ENCODE measurements around the gene PRPF31.
A peak's percentile ranks its signal among the peaks of the same experiment; 100 is the strongest.
"Not testable (repeated sequence)": the region's sequence is repeated elsewhere in the genome, so short reads cannot be mapped to it uniquely, and the experiment has no call there.

Gene PRPF31

GRCh38 chr19:54168174-54168917, 52.8 kb downstream of the PRPF31 start:
- DNase-seq = peak; percentile 96

GRCh38 chr19:54169149-54169740, 53.7 kb downstream of the PRPF31 start:
- DNase-seq = no peak

GRCh38 chr19:54171736-54172431, 56.3 kb downstream of the PRPF31 start:
- DNase-seq = not testable (repeated sequence)

- peak; percentile 19 for DNase-seq
Observed at GRCh38 chr19:54172471-54173358, 57.2 kb downstream of the PRPF31 start, which contains the start of gene TMC4. Gene TMC4, minus strand, starts transcription at chr19:54173160. Its CDS starts 43 bp downstream, at chr19:54173117.

GRCh38 chr19:54173359-54173699, 57.8 kb downstream of the PRPF31 start:
- DNase-seq = no peak

- DNase-seq = no peak
Observed at GRCh38 chr19:54173951-54174834, 58.6 kb downstream of the PRPF31 start.

GRCh38 chr19:54178581-54179261, 63.2 kb downstream of the PRPF31 start:
- no peak for DNase-seq

GRCh38 chr19:54179262-54179852, 63.8 kb downstream of the PRPF31 start:
- DNase-seq = no peak

- no peak for DNase-seq
Observed at GRCh38 chr19:54179921-54180461, 64.4 kb downstream of the PRPF31 start.

GRCh38 chr19:54180691-54181091, 65.1 kb downstream of the PRPF31 start:
- no peak for DNase-seq

All from suppressor macrophage treated with lipopolysaccharide for 4 hours (primary cell).